Activated gamma-delta T cell treated with anti-CD3 and anti-CD28 coated beads, Interleukin-2, amount 50 U/mL, for 16 hours (primary cell): ENCODE measurements around the gene PKD2.

Experiments
- DNase-seq: peaks from one replicate; pipeline ENCODE4 v3.0.0-alpha.2; 2020; ENCODE audit warnings: low read depth

Gene PKD2

DNA sequence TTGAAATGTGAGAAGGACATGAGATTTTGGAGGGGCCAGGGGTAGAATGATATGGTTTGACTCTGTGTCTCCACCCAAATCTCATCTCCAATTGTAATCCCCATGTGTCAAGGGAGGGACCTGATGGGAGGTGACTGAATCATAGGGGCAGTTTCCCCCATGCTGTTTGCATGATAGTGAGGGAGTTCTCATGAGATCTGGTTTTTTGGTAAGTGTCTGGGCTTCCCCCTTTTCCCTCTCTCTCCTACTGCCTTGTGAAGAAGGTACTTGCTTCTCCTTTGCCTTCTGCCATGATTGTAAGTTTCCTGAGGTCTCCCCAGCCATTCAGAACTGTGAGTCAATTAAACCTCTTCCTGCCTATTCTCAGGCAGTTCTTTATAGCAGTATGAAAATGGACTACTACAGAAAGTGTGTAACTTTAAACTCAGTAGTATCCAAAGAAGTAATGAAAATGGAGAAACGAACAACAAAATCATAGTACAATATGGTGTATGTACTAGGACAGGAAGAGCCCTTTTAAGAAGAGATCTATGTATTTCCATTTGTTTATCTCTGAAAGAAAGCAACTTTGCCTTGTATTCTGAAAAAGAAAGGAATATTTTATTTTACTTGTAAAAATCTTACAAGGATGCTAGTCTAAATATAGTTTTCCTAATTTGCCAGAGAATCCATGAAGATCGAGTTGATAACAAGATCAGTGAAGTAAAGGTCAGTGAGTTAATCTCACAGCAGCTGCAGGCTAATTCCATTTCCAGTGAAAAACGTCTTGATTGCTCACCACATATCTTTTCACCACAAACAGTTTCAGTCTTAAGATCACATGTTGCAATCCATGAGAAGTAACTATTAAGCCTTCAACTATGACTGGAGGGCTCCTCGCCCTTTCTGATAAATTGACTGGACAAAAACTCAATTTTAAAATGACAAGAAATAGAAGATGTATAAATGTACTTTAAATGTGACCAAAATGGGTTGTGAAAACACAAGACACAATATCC, 20.5 kb downstream of the PKD2 start:
- no peak for DNase-seq

GRCh38 chr4:88028946-88029345, 21.5 kb downstream of the PKD2 start:
- DNase-seq, result no peak

- DNase-seq, result no peak
Observed at GRCh38 chr4:88029556-88029955, 22.1 kb downstream of the PKD2 start.

GRCh38 chr4:88030565-88031310, 23.3 kb downstream of the PKD2 start:
- no peak for DNase-seq

- DNase-seq, result no peak
Observed at GRCh38 chr4:88033309-88033708, 25.9 kb downstream of the PKD2 start.

GRCh38 chr4:88035292-88035691, 27.9 kb downstream of the PKD2 start:
- no peak for DNase-seq

DNA sequence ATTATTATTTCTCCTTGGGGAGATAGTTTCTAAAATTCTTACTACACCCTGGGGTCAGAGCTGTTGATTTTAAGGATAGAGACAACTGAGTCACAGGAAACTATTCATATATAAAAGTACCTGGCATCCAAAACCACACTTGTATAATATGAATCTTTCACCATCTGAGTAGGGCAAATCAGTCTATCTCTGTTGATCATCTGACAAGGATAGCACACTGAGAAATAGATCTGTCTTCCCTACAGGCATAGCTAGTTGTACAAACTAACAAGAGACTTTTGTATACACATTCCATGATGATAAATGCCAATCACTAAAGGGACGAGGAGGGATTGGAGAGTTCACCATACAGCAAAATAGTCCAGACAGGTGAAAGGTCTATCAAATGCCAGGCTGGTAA, 30.0 kb downstream of the PKD2 start:
- no peak for DNase-seq

DNA sequence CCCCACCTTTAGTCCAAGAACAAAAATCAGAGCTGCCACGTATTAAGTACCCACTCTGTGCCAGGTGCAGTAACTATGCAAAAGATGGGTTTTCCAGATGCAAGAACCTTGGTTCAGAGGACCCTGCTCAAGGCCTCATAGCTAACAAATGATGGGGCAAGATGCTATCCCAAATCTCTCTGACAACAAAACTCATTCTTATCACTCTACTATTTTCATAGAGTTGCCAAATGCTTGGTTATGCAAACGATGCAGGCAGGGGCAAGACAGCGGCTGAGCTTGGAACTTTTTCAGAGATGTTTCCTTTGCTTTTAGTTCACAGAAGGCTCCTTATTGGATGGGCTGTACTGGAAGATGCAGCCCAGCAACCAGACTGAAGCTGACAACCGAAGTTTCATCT, 30.5 kb downstream of the PKD2 start:
- no peak for DNase-seq

- no peak for DNase-seq
Observed at GRCh38 chr4:88040707-88041106, 33.3 kb downstream of the PKD2 start.

- DNase-seq, result no peak
Observed at GRCh38 chr4:88041626-88042025, 34.2 kb downstream of the PKD2 start.

- no peak for DNase-seq
Observed at GRCh38 chr4:88043001-88043400, 35.6 kb downstream of the PKD2 start.

DNA sequence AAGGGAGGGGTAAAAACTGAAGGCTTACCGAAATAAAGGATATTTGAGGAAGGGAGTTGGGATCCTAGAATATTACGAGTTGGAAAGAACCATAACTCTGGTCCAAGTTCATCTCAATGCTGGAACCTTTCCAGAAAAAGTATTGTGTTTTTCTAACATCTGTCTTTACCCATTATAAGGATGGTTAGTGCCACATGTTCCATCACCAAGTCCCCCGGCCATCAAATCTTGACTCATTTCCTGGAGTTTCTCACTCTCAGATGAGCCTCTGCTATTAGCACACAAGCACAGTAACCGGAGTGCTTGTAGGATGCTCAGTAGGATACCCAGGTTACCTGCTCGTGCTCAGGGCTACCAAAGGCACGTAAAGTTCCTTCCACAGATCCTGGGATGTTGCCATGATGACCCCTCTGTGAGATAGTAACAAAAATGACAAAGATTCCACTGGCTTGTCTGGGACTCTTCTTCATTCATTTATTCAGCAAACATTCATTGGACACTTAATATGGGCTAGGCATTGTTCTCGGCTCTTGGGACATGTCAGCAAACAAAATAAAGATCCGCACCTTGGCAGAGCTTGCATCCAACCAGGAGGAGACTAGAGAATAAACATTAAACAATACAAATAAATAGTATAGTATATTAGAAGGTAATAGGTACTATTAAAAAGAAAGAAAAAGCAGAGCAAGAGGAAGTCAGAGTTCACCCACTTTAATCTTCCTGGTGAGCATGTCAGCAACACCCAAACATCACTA, 36.3 kb downstream of the PKD2 start:
- no peak for DNase-seq

- no peak for DNase-seq
Observed at GRCh38 chr4:88045021-88045420, 37.6 kb downstream of the PKD2 start.

- no peak for DNase-seq
Observed at GRCh38 chr4:88054229-88054628, 46.8 kb downstream of the PKD2 start.

GRCh38 chr4:88054901-88055300, 47.5 kb downstream of the PKD2 start:
- DNase-seq, result no peak

DNA sequence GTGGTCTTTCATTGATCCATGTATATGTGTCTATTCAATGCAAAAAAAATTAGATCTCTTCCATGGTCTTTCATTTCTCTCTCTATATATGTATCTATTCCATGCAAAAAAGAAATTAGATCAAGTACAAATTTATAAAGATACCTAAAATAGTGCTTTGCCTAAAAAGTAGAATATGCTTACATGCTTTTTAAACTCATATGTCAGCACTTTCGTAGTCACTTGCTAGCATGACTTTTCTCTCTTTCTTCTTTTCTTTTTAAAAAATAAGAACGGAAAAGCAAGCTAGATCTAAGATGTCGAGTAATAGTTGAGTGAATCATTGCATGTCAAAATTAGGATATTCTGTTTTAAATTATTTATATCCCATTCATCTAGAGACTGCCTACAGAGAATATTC, 50.9 kb downstream of the PKD2 start:
- no peak for DNase-seq

DNA sequence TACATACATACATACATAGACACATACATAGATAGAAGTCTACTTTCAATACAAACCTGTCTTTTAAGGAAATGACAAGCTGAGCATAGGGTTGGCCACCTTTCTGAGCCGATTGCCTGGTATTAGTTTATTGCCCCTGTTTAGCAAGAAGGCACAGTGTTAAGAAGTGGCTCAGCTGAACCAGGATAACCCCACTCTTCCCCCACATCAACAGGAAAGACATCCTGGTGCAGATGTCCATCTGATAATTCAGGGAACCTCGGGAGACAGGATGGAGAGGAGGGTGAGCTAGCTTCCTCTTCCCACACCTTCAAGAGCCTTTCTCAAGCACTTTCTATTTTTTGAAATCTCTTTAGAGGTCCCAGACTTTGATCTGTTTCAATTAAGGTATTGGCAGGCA, 52.3 kb downstream of the PKD2 start:
- DNase-seq, result no peak

GRCh38 chr4:88060431-88060830, 53.0 kb downstream of the PKD2 start:
- no peak for DNase-seq

DNA sequence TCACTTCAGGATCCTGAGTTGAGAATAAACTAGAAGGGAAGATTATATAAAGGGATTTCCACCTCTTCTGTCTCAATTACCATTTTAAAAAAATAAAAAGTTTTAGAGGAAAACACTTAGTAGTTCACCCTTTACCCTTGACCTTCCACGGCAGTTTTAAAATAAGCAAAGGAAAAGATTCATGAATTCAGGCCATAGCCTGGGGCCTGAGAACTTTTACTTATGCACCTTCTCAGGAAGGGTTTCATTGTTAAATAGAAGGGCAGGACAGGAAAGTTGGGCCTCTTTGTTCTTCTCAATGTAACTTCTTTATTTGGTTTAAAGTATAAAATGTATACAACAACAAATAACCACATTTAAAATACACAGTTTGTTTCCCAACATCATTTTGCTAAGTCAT, 54.9 kb downstream of the PKD2 start:
- no peak for DNase-seq

DNA sequence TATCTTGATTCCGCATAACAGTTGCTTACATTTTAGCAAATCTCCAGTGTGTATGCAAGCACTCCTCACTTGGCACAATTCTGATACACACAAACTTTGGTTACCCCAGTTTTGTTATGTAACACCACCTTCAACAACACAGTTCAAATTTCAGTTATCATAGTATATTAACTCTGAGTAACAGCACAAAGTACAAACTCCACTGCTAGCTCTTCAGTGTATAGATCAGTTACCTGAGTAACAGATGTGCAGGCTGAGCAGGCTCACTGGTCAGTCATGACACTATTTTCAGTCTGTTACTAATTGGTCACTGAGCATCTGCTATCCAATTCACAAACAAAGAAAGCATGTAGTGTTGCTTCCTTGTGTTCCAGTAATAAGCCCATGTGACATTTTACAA, 55.4 kb downstream of the PKD2 start:
- DNase-seq, result no peak

DNA sequence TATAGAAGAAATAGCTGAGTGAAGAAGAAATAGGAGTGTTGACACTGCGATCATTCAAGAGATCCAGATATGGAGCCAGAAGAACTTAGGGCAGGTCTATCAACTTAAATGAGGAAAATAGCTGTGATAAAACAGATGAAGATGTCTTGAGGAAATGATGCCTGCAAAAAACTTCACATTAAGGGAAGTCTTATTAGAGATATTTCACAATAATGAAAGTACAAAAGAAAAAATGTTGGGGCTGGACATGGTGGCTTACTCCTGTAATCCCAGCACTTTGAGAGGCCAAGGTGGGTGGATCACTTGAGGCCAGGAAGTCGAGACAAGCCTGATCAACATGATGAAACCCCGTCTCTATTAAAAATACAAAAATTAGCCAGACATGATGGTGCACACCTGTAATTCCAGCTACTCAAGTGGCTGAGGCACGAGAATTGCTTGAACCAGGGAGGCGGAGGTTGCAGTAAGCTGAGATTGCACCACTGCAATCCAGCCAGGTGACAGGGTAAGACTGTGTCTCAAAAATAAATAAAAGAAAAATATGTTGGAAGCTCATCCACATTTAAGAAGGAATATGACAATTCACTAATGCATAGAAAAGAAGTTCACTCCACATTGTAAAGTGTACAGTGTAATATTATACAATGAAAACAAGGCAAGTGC, 56.3 kb downstream of the PKD2 start:
- no peak for DNase-seq

GRCh38 chr4:88064410-88064809, 57.0 kb downstream of the PKD2 start:
- DNase-seq, result no peak
